ENCODE measurements around the gene MSI2. TPM values are rescaled to one million over a fixed set of nuclear protein-coding genes. Genes with fewer than 3 reads are reported as not detected.

Gene MSI2
- polyA plus RNA-seq, 3 donors = 7.4 to 10.7 (median 7.5) TPM

DNA sequence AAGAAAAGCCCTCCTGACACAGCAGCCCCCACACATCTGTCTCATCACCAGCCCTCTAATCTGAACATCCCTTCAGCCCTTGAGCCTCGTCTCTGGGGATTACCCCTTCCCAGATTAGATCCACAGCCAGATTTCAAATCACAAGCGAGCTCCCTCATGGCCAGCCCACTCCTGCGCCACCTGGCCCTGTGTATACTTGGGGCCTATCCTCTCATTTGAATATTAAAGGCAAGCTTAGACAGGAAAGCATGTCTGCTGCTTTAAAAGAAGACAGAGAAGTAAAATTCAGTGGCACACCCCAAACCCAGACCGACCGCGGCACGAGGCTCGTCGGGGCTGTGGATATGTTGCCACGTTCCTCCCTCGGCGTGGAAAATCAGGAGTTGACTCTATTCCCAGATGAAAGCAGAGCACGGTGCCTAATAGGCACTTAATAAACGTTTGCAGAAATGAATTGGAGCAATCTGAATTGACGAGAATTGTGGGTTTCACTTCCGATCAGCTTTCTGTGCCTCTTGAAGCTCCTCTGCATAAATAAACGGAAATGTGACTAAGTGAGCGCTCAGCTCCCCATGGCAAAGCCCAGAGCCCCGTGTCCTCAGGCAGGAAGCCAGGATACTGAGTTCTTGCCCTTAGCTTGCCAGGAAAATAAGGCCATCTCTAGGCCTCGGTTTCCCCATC, 380.8 kb downstream of the MSI2 start:
- H3K27ac ChIP-seq (ENCODE audit: low read depth, low read length) = no peak overlapping the region
- 87 to 92% (median 90%) methylated on average over 20 of the region's 20 CpGs for WGBS, 3 donors

DNA sequence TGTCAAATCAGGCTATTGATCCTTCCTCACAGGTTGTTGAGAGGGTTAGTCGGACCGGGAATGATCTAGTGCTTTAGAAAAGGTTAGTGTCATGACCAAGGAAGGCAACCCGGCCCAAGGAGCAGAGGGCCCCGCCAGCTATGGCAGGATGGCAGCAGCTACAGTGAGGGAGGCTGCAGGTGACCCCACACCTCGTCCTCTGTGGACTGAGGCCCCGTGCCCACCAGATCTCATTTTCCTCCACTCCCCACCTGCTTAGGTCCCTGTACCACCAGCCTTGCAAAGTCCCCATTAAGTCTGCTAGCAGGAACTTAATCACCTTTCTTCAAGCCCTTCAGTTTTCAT, 381.3 kb downstream of the MSI2 start:
- H3K27ac ChIP-seq (ENCODE audit: low read depth, low read length) = no peak overlapping the region
- WGBS, 3 donors = 91 to 96% (median 95%) methylated on average over 6 of the region's 6 CpGs

DNA sequence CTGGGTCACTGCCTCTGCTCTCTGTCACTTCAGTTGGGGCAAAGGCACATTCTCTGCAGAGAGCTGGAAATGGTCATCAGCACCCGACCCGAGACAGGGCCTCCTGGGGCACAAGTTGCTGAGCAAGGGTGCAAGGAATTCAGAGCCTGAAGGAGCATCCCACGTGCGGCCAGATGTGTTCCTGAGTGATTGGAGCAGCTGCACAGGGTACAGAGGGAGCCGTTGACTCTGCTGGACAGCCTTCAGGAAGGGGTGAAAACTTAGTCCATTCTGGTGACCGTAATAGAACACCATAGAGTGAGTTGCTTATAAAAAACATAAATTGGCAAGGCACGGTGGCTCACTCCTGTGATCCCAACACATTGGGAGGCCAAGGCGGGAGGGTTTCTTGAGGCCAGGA, 382.0 kb downstream of the MSI2 start:
- H3K27ac ChIP-seq (ENCODE audit: low read depth, low read length) = no peak overlapping the region
- WGBS, 3 donors = 95 to 97% (median 95%) methylated on average over 8 of the region's 8 CpGs

DNA sequence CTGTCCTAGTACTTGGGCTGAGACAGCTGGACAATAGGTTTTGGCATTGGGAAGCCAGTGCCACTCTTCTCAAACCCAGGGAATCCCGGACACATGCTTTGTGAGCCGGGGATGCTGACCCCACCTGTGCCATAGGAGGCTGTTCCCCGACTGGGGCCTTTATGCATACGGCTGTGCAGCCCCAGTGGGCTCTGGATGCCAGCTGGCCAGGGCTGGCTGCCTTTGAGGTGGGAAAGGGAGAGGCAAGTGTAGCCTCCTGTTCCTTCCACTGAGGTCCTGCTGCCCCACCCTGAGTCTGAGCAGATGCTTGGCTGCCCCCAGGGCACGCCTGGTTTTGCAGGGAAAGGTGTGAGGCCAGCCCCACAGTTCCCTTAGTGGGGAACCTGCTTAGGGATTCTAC, 383.1 kb downstream of the MSI2 start:
- WGBS, 3 donors = 84 to 94% (median 88%) methylated on average over 5 of the region's 5 CpGs
- H3K27ac ChIP-seq (ENCODE audit: low read depth, low read length) = no peak overlapping the region

DNA sequence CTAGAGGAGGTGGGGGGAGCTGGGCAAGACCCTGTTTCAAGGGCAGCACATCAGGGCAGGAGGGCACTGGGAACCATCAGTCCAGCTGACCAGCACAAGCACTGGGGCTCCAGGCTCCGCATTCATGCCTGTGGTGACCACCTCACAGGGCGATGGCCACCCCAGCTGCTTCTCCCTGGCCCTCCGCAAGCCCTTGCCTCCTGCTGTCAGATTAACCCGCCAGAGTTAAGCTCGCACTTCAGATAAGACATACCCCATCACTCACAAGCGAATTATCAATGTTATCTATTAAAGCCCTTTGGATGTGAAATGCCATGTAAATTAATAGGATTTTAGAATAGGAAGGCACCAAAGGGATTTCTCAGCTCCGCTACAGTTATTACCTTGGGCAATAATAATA, 383.8 kb downstream of the MSI2 start:
- WGBS, 3 donors = 89 to 97% (median 89%) methylated on average over 7 of the region's 7 CpGs
- no peak overlapping the region for H3K27ac ChIP-seq (ENCODE audit: low read depth, low read length)

DNA sequence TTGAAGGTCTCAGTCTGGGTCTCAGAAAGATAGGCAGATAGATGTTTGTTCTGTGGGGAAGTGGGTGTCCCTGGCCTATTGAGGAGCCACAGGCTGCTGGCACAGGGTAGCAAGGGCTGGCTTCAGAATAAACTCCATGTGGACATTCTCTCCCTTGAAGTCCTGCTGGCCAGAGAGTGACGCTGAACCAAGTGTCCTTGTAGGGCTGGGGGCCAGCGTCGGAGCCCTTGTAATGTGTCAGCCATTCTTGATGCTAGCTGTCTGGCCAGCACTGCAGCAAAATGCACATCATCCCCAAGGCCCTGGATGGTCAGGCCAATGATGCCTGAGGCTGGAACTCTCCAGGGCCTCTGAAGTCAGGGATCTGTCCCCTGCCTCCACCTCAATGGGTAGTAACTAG, 385.4 kb downstream of the MSI2 start:
- WGBS, 3 donors = 96 to 99% (median 96%) methylated on average over 3 of the region's 3 CpGs

DNA sequence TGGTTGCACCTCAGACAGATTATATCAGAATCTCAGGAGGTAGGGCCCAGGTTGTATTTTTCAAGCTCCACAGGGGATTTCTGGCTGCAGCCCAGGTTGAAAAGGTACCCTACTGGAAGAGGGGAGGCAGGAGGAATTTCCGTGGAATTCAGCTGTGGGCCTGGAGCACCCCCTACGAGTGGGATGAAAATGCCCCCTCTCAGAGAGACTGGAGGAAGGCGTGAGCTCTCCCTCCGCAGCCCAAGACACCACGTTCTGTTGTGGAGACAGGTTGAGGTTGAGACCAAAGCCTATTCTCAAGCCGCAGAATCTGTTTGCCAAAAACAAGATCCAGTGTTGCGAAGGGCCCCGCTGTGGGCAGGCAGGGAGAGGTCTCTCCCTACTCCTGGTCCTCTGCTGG, 386.7 kb downstream of the MSI2 start:
- WGBS, 3 donors = 93 to 96% (median 95%) methylated on average over 8 of the region's 8 CpGs

More for the DNA sequence above, 385.4 kb downstream of the MSI2 start:
- no peak overlapping the region for H3K27ac ChIP-seq (ENCODE audit: low read depth, low read length)

DNA sequence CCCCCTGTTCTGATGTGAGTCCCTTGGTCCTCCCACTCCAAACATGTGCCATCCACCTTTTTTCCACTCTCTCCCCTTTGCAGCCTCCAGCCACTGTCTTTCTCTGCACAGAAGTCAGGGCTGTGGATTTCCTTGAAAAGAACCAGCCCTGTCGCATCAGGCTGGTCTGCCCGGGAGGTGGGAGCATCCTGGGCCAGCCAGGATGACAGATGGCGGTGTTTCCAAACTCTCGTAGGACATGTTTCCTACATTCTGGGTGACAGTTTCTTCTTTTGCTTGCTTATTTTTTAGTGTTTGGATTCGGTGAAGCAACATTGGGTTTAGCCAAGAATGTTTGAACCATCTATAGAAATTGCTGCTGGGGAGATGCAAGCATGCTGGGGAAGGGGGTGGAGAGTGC, 388.0 kb downstream of the MSI2 start:
- no peak overlapping the region for H3K27ac ChIP-seq (ENCODE audit: low read depth, low read length)
- WGBS, 3 donors = 73 to 93% (median 86%) methylated on average over 5 of the region's 5 CpGs

More for the DNA sequence above, 386.7 kb downstream of the MSI2 start:
- no peak overlapping the region for H3K27ac ChIP-seq (ENCODE audit: low read depth, low read length)

DNA sequence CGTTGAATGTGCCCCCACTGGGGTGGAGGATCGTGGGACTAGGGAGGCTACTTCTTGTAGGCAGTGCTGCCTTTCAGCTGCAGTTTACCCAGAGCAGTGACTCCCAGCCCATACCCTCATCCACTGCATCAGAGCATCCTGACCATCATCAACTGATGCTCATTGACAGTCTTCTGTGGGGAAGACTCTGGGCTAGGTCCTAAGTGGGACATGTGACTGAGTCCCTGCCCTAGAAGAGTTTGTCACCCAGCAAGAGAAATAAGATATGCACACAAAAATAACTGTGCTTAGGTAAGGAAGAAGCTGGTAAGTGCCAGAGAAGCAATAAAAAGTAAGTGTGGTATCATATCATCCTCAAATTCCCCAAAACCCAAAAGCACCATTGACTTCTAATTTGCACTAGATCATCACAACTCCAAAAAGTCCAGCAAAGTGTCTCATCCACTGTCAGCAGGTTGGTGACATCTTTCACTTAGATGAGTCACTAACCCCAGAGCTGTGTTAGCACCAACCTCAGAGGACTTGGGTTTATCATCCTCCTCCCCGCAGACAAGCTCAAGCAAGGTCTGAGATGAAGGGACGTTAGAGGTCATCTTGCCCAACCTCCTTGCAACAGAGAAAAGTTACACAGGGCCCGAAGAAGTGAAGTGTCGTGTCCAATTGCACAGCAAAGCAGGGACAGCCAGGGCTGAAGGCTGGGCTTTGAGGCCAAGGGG, 389.8 kb downstream of the MSI2 start:
- no peak overlapping the region for H3K27ac ChIP-seq (ENCODE audit: low read depth, low read length)
- 71 to 94% (median 73%) methylated on average over 6 of the region's 6 CpGs for WGBS, 3 donors

DNA sequence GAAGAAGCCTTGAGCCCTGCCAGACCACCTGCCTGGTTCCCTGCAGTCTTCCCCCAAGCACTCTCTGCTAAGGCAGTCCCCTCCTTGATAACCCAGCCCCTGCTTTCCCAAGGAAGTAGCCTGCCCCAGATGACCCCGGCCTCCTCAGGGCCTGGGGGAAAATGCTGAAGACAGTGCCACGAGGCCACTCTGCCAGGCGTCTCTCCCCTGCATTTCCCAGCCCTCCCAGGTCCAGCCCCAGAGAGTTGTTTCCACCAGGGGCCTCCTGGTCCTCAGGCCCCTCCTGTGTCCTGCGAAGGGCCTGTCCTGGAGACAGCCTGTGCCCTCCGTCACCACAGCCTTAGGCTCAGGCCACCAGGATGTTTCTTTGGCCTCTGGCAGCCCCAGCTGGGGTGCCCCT, 392.4 kb downstream of the MSI2 start:
- H3K27ac ChIP-seq (ENCODE audit: low read depth, low read length) = no peak overlapping the region
- WGBS, 3 donors = 74 to 94% (median 91%) methylated on average over 5 of the region's 5 CpGs

DNA sequence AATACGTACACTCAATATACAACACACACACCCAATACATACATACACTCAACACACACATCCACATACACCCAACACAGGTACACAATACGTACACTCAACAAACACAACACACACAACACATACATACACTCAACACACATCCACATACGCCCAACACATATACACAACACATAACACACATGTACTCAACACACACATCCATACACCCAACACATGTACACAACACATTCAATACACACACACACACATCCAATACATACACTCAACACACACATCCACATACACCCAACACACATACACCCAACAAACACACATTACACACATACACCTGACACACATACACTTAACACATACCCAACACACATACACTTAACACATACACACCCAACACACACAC, 392.9 kb downstream of the MSI2 start:
- WGBS, 3 donors = 97 to 100% (median 97%) methylated on average over 3 of the region's 3 CpGs
- H3K27ac ChIP-seq (ENCODE audit: low read depth, low read length) = no peak overlapping the region

DNA sequence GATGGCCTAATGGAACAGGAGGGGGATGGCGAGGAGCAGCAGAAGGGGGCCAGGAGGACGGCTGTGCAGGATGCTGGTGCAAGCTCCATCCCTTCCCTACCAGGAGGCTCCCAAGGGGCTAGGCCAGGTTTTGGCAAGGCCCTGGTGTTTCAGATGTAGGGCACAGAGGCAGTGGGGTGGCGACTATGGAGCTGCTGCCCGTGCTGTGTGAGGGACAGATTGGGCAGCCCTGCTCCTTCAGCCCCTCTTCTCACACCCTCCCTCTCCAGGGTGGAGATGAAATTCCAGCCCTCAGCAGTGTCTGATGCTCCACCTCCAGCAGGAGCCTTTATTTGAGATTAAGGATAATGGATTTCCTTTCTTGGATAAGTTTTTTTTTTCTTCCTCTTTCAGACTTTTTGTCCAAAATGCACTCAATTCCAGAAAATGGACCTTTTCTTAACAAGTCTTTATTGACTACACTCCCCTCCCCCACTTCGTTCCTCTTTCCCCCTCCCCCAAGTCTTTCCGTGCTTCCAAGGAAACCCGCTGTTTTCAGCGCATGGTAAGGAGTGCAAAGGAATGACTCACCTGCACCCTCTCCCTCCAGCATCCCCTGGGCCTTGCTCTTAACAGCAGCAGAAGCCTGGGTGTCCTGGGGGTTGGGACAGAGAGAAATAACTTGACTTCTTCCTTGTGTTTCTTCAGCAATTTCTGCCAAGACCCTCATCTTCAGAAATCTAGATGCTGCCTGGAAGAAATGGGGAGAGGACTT, 393.6 kb downstream of the MSI2 start:
- WGBS, 3 donors = 85 to 90% (median 88%) methylated on average over 8 of the region's 8 CpGs
- no peak overlapping the region for H3K27ac ChIP-seq (ENCODE audit: low read depth, low read length)

DNA sequence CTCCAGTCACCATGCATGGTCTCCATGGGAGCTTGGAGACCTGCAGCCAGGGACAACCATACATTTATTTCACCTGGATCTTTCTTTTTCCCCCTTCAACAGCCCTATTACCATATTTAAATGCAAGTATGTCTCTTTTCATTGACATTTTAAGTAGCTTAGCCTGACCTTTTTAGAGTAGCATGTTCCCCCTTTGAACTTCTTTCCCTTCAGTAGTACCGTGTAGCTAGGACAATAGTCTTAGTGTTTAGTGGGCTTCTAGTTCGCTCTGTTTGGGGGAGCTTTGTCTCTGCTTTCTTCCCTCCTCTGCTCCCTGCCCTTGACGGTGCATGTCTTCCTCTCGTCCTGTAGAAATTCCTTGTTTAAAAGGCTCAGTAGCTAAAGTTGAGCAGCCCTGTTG, 394.2 kb downstream of the MSI2 start:
- WGBS, 3 donors = 87 to 97% (median 96%) methylated on average over 4 of the region's 4 CpGs
- H3K27ac ChIP-seq (ENCODE audit: low read depth, low read length) = no peak overlapping the region

DNA sequence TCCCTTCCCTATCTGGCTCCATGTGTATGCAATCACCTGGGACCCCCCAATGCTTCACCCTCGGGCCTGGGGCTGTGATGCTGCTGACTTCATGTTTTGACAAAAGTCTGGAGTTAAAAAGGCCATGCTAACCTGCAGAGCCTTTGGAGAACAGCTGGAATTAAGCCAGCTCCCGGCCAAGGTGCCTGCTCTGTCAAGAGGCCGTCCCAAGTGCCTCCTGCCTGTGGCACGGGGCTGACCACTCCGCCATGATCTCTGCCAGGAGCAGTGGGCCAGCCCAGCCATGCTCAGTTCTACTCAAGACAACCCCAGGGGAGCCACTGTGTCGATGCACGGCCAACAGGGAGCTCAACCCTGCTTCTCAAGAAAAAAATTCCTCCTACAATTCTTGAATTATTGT, 395.1 kb downstream of the MSI2 start:
- 86 to 90% (median 90%) methylated on average over 7 of the region's 7 CpGs for WGBS, 3 donors
- H3K27ac ChIP-seq (ENCODE audit: low read depth, low read length) = no peak overlapping the region

DNA sequence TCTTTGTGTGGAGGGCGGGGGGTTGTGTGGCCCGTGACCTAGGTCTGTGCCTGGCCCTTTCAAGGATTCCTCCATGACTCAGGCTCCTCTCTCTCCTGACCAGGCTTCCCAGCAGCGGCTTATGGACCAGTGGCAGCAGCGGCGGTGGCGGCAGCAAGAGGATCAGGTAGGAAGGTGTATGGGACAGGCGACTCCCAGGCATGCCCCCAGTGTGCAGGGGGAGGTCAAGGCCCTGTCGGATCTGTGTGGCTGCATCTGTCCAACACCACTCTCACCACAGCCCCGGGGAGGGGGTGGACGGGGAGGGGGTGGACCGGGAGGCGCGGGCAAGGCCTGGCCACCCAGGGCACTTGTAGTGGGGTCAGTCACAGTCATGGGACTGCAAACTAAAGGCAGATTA, 395.7 kb downstream of the MSI2 start:
- WGBS, 3 donors = 93 to 97% (median 95%) methylated on average over 13 of the region's 13 CpGs
- no peak overlapping the region for H3K27ac ChIP-seq (ENCODE audit: low read depth, low read length)

DNA sequence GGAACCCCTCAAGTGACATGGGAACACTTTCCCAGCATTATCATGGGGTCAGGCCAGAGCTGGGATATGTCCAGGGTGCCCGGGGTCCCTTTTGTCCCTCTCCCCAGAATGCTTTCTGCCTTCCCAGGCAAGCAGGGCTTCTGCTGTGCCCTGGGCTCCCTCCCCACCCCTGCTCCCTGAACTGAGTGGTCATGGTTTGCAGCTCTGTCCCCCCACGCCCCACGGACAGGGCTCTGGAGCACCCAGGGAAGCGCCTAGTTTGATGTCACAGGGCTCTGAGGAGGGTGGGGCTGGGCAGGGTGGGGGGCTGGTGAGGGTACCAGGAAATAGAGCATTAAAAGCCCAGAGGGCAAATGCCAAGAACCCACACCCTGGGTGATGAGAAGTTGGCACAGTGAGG, 396.5 kb downstream of the MSI2 start:
- H3K27ac ChIP-seq (ENCODE audit: low read depth, low read length) = no peak overlapping the region
- 86 to 90% (median 88%) methylated on average over 4 of the region's 4 CpGs for WGBS, 3 donors

DNA sequence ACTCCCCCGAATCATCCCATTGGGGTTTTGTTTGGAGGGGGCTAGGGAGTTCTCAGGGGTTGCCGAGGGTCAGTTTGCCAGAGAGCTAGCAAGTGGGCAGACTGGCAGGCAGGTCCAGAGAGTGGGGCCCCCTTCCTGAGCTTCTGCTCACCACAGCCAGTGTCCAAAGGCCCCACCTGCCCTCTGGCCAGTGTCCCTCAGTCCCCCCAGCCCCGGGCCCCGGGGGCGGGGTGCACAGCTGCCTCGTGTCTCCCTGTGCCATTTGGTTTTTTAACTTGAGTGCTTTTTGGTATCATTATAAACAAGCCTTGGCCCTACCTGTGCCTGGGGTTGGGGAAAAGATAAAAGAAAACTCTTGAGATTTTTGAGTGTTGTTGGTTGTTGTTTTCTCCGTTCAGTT, 397.0 kb downstream of the MSI2 start:
- H3K27ac ChIP-seq (ENCODE audit: low read depth, low read length) = no peak overlapping the region
- WGBS, 3 donors = 67 to 79% (median 76%) methylated on average over 7 of the region's 7 CpGs

DNA sequence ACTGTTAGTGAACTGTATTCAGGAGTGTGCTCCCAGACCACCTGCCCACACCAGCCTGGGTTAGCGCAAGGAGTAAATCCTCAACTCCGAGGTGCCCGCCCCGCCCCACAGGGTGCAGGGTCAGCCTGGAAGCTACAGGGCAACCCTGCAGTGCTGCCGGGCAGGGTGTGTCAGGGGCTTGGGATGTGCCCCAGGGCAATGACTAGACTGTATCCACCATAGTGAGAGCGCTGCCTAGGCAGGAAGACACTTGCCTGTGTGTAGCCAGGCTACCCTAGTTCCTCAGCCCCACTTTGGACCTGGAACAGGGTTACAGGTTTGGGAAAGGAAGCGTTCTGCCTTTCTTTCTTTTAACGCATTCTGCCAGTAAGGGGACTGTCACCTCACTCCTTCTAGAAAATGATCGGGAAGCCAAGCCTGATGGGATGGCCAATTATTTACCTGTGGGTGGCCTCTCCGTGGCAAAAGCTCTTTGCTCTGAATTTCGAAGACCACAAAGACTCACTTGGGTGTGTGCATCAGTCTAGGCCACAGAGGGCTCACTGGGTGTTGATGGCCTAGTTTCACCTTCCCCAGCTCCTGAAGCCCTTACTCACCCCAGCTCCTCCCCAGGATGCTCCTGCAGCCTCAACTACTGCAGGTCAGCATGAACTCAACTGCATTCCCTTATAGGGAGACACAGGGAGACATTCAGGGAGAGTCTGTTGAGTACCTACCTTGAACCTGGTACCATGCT, 397.9 kb downstream of the MSI2 start:
- 91 to 99% (median 96%) methylated on average over 11 of the region's 11 CpGs for WGBS, 3 donors
- H3K27ac ChIP-seq (ENCODE audit: low read depth, low read length) = no peak overlapping the region

DNA sequence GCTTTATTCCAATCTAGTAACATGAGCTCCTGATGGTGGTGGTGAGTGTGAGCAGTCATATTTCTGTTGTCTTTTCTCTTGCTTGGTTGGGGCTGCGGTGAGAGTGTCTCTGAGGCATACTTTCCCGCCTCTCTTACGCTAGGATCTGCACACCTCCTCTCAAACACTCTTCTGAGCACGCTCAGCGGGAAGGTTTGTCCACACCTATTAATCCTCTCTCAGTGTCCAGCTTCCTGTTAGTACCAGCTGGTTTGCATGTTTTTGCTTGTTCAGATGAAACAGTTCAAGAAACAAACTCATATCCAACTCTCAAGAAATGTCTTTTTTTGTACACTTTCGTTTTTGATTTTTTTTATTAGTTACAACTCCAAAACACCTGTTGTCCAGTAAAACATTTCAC, 399.2 kb downstream of the MSI2 start:
- no peak overlapping the region for H3K27ac ChIP-seq (ENCODE audit: low read depth, low read length)
- WGBS, 3 donors = 91 to 95% (median 93%) methylated on average over 6 of the region's 6 CpGs
